SW480 (cell line): ENCODE results near the gene SYNE1.
"Not testable (repeated sequence)": the region's sequence is repeated elsewhere in the genome, so short reads cannot be mapped to it uniquely, and the experiment has no call there.

Experiments used
- DNase-seq: peaks from one replicate; pipeline ENCODE4 v3.0.0-alpha.2; 2016; ENCODE audit warnings: low spot score

Gene SYNE1

DNA sequence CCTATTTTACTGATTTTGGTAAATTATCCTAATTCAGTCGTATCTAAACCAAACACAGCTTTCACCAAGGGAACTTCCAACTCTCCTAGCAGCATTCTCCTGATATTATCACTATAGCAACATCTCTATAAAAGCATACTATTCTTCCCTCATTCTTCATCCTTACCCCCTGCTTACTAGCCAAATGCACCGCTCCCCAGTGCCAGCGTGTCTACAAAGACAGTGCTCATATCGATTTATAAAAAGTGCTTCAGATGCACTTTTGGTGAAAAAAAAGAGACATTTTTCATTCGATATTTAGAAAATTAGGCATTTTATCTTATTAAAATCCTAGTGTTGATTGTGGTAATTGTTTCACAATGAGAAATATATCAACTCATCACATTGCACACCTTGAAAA lies 74.0 kb downstream of the SYNE1 start:
- no peak for DNase-seq

DNA sequence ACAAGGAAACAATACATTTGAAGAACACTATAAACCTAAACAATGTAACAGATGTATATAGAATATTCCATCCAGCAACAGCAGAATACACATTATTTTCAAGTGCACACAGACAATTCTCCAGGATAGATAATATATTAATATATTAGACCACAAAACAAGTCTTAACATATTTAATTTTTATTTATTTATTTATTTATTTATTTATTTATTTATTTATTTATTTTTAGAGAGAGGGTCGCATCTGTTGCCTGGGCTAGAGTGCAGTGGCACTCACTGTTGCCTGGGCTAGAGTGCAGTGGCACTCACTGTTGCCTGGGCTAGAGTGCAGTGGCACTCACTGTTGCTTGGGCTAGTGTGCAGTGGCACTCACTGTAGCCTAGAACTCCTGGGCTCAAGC lies 78.4 kb downstream of the SYNE1 start:
- DNase-seq, result not testable (repeated sequence)

DNA sequence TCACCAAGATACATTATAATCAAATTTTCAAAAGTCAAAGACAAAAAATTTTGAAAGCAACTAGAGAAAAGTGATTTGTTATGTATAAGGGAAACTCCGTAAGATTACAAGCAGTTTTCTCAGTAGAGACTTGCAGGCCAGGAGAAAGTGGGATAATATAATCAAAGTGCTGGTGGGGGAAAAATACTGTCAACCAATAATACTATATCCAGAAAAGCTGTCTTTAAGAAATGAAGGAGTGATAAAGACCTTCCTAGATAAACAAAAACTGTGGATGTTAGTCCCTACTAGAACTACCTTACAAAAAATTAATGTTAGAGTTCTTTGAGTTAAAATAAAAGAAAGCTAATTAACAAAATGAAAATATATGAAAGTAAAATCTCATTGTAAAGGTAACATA lies 79.7 kb downstream of the SYNE1 start:
- no peak for DNase-seq

DNA sequence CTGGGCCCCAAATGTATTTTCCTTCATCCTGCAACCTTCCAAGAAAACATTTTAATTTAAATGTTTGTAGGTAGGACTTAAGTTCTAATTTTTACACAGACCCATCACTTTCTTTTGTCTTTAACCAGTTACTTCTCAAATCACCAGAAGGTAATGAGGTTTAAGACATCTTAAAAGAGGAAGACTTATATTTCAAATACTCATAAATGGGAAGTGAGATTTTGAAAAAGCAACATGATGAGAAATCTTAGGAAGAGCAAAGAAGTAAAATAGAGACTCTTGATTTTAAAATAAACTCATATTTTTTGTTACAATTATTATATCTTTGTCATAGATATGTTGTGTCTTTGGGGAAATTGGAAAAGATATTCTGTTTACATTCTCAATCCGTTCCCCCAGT lies 82.3 kb downstream of the SYNE1 start:
- DNase-seq, result no peak

DNA sequence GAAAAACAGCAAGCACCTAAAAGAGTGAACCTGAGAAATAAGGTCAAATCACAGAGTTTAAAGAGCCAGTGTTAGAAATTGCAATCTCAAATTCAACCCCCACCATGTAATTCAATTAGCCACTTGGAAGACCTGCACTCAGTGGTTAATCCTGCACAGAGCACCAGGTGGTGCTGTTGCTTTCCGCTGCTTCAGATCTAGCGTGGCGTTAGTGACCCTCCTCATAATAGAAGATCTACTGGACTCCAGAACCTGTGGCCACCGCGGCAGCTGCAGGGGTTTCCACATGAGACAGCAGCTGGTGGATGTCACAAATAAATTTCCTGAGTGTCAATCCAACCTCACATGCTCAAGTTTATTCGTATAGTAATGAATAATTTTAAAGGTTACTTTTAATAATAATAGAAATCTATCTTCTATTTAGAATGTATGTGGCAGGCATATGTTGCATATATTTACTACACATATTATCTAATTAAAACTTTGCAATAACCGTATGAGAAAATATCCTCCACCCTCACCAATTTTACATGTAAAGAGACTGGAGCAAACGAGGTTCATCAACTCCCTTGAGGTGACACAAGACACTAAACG lies 84.4 kb downstream of the SYNE1 start:
- peak; percentile 57 for DNase-seq

DNA sequence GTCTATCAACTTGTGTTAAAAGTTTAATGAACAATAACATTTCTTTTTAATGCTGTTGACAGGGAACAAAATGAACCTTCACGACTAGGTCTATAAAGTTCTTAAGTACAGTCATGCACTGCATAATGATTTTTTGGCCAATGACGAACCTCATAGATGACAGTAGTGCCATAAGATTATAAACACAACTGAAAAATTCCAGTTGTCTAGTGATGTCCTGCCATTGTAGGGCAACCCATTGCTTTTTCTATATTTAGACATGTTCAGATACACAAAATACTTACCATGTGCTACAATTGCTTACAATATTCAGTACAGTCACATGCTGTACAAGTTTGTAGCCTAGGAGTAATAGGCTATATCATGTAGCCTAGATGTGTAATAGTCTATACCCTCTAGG lies 93.6 kb downstream of the SYNE1 start:
- no peak for DNase-seq

DNA sequence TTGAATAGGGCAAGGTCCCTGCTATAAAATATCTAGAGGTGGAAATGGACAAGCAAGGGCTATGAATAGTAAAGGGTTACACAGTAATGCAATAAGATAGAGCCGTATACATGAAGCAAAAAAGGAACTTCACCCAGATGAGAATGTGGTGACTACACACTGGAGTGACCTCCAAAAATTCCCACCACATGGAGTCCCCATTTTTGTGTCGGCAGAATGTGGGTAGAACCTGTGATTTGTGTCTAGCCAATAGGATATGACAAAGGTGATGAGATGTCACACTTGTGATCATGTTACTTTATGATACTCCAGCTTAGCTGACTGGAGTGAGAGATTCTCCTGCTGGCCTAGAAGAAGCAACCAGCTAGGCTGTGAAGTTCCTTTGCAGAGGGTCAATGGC lies 96.8 kb downstream of the SYNE1 start:
- no peak for DNase-seq

DNA sequence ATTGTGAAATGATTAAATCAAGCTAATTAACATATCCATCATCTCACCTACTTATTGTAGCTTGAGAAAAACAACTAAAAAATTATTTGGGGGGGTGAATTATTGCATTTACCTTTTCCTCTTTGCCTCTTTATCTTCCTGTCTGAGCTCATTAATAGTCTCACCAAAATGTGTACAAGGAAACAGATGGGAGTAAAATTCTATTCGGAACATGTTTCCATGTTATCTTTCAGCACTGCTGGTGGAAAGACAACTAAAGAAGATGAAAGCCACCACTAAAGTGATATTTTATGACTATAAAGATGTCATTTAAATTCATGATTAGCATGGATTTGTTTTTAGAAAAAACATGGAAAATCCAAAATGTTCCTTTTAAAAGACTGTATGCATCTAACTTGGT lies 102.6 kb downstream of the SYNE1 start:
- DNase-seq, result no peak

DNA sequence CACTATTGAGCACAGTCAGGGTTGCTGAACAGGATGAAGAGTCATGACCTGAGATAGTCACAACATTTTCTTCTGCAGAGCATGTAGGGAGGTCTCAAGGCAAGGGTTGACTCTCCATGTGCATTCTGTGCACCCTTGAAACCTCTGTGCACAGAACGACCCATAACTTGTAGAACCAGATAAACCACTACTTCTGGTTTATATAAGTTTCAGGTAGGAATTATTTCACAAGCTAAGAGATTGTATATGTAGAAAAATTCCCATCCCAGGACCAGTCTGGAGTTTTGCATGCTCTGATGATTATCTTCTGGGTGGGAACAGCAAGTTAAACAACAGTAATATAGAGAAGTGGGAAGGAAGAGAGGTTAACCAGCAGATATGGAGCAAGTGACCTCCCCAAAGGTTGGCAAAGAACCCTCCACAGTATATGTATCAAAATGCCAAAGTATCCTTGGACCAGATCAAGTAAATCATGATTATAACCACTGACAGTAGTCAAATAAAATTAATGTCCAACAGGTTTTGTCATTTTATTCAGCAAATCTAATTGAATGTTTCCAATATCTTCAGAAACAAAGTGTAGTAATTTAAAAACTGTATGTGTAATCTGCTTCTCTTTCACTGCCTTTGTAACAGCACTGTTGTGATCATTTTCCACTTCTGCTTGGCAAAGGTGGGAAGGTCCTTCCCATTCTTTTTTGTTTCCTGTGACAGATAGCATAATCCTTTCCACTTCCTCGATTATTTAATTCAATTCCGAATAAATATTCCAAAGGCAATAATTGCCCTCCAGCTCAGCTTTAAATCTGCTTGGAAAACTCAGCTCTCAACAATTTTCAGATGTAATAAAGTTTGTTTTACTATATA lies 104.4 kb downstream of the SYNE1 start:
- no peak for DNase-seq

DNA sequence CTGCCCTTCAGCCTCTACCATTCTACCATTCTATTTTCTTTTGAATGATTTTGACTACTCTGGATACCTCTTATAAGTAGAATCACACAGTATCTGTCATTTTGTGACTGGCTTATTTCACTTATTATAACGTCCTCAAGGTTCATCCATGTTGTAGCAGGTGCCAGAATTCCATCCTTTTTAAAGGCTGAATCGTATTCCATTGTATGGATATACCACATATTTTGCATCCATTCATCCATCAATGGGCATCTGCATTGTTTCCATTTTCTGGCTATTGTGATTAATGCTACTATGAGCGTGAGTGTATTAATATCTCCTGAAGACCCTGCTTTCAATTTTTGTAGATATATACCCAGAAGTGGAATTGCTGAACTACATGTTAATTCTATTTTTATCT lies 105.5 kb downstream of the SYNE1 start:
- no peak for DNase-seq

DNA sequence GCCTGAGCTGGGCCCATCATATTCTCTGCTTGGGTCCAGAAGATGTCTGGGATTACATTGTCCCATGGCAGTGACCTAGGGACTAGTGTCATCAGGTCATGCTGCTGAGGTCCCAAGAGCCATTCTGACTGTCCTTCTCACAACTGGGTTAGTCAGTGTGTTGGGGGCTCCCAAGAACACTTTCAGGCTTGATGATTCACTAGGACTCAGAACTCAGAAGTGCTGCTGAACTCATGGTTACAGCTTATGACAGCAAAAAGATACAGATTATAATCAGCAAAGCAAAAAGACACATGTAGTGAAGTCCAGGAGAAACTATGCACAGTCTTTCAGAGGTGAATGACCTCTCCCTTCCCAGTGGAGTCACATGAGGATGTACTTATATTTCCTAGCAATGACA lies 107.8 kb downstream of the SYNE1 start:
- no peak for DNase-seq

DNA sequence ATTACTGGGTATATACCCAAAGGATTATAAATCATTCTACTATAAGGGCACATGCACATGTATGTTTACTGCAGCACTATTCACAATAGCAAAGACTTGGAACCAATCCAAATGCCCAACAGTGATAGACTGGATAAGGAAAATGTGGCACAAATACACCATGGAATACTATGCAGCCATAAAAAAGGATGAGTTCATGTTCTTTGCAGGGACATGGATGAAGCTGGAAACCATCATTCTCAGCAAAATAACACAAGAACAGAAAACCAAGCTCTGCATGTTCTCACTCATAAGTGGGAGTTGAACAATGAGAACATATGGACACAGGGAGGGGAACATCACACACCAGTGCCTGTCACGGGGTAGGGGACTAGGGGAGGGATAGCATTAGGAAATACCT lies 123.0 kb downstream of the SYNE1 start:
- not testable (repeated sequence) for DNase-seq

DNA sequence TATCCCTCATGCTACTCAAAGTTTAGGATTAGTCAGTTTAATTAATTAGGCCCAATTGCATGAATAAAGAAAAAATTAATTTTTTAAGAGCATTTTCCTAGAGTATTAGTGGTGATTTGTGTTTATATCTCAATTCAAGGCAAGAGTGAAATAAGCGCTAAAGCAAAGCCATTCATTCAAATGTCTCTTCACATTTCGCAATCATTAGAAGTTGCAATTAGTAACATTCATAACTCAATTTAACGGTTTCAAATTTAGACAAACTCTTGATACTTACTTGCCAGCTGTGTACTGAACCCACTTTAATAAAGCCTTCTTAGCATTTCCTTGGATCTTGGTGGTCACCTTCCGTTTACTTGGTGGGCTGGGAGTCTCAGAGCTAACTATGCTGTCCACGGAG lies 127.2 kb downstream of the SYNE1 start:
- no peak for DNase-seq

DNA sequence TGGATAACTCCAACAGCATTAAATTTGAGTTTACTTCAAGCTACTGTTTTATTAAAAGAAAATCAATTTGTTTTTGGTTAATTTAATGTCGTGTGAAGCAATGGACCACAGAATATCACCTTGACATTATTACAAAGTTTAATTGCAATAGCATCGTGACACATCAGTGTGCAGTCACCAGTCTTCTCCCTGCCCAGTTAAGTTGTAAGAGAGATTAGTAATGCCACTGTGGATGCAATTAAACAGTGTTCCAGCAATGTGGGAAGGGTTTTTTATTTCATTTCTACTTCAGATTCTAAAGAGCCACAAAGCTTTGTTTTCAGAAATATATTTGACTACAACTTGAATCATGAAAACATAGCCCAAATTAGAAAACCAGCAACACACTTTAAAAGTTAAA lies 128.7 kb downstream of the SYNE1 start:
- no peak for DNase-seq

DNA sequence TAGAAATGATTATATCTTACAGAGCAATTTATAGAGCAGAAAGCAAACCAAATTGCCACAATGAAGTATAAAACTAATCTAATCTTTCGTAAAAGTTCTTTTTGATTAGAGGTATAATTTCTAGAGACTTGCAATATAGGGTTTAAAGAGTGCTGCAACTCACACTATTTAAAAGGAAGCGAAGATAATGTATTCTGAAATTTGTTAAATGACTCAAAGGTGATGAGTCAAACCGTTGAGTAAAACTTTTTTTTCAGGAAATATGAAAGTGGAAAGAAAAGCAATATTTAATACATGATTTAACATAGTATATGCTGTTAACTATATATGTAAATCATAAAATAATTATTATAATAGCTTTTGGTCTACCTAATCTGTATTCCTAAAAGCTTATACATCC lies 133.6 kb downstream of the SYNE1 start:
- DNase-seq, result no peak

DNA sequence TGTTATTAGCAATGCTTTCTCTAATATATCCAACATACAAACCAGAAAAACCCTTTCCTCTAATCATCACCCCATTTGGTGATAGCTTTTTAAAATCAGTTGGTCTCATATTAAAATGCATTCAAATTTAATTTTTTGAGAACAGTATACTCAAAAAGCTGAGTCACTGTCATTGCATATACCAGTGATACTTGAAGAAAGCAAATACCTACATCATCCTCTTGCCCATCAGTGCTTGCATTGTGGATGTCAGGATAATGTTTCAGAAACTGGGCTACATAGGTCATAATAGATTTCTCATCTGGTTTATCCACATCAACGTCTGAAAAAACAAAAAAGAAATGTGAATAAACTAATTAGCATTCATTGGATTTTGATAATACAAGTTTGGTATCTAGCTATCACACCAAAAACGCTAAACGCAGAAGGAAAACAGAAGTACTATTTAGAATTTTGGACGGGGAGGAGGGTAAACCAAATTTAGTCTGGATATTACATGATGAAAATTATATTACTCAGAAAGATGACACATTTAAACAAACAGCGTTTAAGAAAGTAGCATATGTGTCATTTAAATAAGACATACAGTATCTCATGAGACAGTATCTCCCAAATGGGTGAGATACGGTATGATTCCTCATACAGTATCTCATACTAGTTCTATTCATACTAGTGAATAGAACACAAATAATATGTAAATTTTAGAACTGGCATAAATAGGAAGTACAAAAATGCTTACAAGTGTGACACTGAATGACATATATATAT lies 134.6 kb downstream of the SYNE1 start:
- no peak for DNase-seq

DNA sequence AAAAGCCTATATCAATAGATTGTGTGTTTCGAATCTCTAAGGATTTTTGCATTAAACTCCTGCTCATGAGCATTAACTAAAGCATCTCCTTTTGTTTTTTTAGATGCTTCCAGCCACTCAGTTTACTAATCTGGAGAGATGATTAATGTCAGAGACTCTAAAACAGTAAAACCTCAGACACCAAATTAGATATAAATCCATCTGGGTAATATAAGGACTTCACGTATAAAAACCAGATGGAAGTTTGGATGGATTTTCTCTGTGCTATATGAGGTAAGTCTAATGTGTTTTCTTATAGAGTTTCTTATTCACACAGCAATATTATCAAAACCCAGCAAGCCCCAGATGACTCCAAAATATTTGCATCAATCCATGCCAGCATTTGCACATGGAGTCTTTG lies 137.2 kb downstream of the SYNE1 start:
- DNase-seq, result no peak

DNA sequence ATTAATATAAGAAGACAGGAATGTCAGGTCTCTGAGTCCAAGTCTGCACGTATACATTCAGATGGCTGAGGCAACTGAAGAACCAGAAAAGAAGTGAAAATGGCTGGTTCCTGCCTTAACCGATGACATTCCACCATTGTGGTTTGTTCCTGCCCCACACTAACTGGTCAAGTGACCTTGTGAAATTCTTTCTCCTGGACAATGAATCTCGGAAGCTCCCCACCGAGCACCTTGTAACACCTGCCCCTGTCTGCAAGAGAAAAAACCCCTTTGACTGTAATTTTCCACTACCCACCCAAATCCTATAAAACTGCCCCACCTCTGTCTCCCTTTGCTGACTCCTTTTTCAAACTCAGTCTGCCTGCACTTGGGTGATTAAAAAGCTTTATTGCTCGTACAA lies 140.4 kb downstream of the SYNE1 start:
- DNase-seq, result no peak

DNA sequence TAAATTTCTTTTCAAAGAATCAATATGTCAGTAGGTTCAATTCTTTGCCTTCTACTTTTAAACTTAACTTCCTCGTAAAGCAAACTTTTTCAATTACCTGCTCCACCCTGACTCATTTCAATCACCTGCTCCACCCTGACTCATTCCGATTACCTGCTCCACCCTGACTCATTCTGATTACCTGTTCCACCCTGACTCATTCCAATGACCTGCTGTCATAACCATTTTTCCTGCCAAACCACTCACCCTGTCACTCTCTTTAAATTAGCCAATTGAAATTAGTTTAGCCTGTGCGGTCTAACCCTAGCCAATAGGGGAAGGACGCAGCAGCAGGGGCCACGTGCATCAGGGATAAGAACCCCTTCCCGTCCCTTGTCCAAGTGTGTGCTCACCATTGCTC lies 141.7 kb downstream of the SYNE1 start:
- DNase-seq, result not testable (repeated sequence)

DNA sequence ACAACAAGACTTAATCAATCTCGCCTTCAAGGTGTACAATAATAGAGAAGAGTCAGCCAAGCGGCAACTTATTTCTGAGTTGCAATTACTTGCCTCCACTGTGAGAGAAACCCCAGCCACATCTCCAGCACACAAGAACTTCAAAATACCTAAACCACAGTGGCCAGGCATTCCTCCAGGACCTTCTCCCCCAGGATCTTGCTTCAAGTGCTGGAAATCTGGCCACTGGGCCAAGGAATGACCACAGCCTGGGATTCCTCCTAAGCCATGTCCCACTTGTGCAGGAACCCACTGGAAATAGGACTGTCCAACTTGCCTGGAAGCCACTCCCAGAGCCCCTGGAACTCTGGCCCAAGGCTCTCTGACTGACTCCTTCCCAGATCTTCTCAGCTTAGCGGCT lies 144.9 kb downstream of the SYNE1 start:
- not testable (repeated sequence) for DNase-seq

DNA sequence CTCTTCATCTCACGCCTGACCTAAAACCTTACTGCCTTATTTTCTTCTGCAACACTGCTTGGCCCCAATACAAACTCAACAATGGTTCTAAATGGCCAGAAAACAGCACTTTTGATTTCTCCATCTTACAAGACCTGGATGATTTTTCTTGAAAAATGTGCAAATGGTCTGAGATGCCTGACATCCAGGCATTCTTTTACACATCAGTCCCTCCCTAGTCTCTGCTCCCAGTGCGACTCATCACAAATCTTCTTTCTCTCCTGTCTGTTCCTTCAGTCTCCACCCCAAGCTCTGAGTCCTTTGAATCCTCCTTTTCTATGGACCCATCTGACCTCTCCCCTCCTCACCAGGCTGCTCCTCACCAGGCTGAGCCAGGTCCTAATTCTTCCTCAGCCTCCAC lies 145.7 kb downstream of the SYNE1 start:
- not testable (repeated sequence) for DNase-seq

DNA sequence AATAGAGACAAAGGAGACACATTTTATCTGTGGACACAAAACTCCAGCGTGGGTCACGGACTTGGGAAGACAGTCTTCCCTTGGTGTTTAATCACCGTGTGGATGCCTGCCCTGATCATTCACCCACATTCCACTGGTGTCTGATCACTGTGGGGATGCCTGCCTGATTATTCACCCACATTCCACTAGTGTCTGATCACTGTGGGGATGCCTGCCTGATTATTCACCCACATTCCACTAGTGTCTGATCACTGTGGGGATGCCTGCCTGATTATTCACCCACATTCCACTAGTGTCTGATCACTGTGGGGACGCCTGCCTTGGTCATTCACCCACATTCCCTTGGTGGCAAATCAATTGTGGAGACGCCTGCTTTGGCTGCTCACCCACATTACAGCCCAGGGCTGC lies 146.2 kb downstream of the SYNE1 start:
- not testable (repeated sequence) for DNase-seq

DNA sequence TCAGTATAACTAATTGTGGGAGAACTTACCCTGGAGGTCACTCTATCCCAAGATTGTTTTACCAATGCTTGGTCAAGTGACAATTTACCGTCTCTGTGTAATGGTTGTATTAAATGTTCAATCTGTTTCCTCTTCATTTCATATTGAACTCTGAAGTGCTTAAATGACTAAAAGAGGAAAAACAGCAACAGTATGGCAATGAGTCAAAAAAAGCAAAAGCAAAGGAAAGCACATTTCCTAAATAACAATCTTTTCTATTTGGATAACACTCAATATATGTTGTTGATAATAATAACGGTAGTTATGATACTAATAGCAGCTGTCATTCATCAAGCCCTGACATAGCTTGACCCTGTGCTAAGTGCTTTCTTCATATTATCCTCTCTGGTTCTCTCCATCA lies 152.4 kb downstream of the SYNE1 start:
- DNase-seq, result no peak
